ENCODE results near the gene HOXB2.
A peak's percentile ranks its signal among the peaks of the same experiment; 100 is the strongest.

The HOXB2 gene

GRCh38 chr17:48561884-48562810 is 17.2 kb upstream of the HOXB2 start:
- no peak overlapping the region for H3K4me2 ChIP-seq (ENCODE audit: low read length)
- H3K79me1 ChIP-seq (ENCODE audit: low read length): peaks cover 3% of the 10 kb centered on the region
- no peak overlapping the region for H2BK12ac ChIP-seq (ENCODE audit: low read length)
- peaks cover 8 to 14% of the 10 kb centered on the region in 2 experiments for H3K4me1 ChIP-seq (ENCODE audit: control insufficient read depth in 1 of 2, insufficient read depth in 2 of 2, low read length in 2 of 2)
- H3K36me3 ChIP-seq (ENCODE audit: control insufficient read depth in 1 of 2, insufficient read depth in 2 of 2, low read length in 2 of 2): peaks cover 0 to 2% of the 10 kb centered on the region in 2 experiments
- no CpG with 5 or more reads among the region's 15 CpGs for WGBS (ENCODE audit: extremely low coverage, insufficient coverage, insufficient read length)
- H3K14ac ChIP-seq (ENCODE audit: low read length): no peak overlapping the region
- no peak overlapping the region for H2BK5ac ChIP-seq (ENCODE audit: low read depth, low read length, poor library complexity)
- H3K9me3 ChIP-seq (ENCODE audit: insufficient read depth, low read depth, low read length): peaks cover 7% of the 10 kb centered on the region
- H4K12ac ChIP-seq (ENCODE audit: low read depth, low read length): no peak overlapping the region
- H3K18ac ChIP-seq (ENCODE audit: low read length): no peak overlapping the region
- no peak overlapping the region for H2BK120ac ChIP-seq (ENCODE audit: insufficient read depth, low read length, poor library complexity)
- no peak overlapping the region for H3K4ac ChIP-seq (ENCODE audit: low read depth, low read length)
- no peak overlapping the region for H3K23ac ChIP-seq (ENCODE audit: low read length)
- peaks cover 11% of the 10 kb centered on the region for H3K27me3 ChIP-seq (ENCODE audit: insufficient read depth, low read length)
- no peak overlapping the region for H2AK5ac ChIP-seq (ENCODE audit: low read length)
- no peak overlapping the region for H3K27ac ChIP-seq (ENCODE audit: low read depth, low read length)
- H3K79me2 ChIP-seq (ENCODE audit: control insufficient read depth, insufficient read depth, low read length, poor library complexity): peaks cover 3% of the 10 kb centered on the region
- H4K91ac ChIP-seq (ENCODE audit: low read depth, low read length): no peak overlapping the region
- peak in 1 of 2 donors; percentile 4 for DNase-seq
- H3K4me3 ChIP-seq (ENCODE audit: low read depth, low read length): no peak overlapping the region
- no peak overlapping the region for H4K8ac ChIP-seq (ENCODE audit: low read depth, low read length)
- no peak overlapping the region for H3K9ac ChIP-seq (ENCODE audit: low read length)
- H2AFZ ChIP-seq (ENCODE audit: insufficient read depth, low read length, poor library complexity): no peak overlapping the region

GRCh38 chr17:48559840-48560817 is 15.2 kb upstream of the HOXB2 start:
- peaks cover 5% of the 10 kb centered on the region for H3K79me1 ChIP-seq (ENCODE audit: low read length)
- no peak overlapping the region for H3K23ac ChIP-seq (ENCODE audit: low read length)
- H2AK5ac ChIP-seq (ENCODE audit: low read length): no peak overlapping the region
- no peak overlapping the region for H3K14ac ChIP-seq (ENCODE audit: low read length)
- no peak overlapping the region for H3K4me3 ChIP-seq (ENCODE audit: low read depth, low read length)
- peaks cover 4% of the 10 kb centered on the region for H3K79me2 ChIP-seq (ENCODE audit: control insufficient read depth, insufficient read depth, low read length, poor library complexity)
- H3K4me1 ChIP-seq (ENCODE audit: control insufficient read depth in 1 of 2, insufficient read depth in 2 of 2, low read length in 2 of 2): peaks cover 13 to 15% of the 10 kb centered on the region in 2 experiments
- H4K91ac ChIP-seq (ENCODE audit: low read depth, low read length): no peak overlapping the region
- H3K36me3 ChIP-seq (ENCODE audit: control insufficient read depth in 1 of 2, insufficient read depth in 2 of 2, low read length in 2 of 2): peaks cover 0 to 2% of the 10 kb centered on the region in 2 experiments
- no peak for DNase-seq
- no peak overlapping the region for H2BK12ac ChIP-seq (ENCODE audit: low read length)
- H3K27me3 ChIP-seq (ENCODE audit: insufficient read depth, low read length): peaks cover 7% of the 10 kb centered on the region
- H4K12ac ChIP-seq (ENCODE audit: low read depth, low read length): no peak overlapping the region
- no peak overlapping the region for H2AFZ ChIP-seq (ENCODE audit: insufficient read depth, low read length, poor library complexity)
- no peak overlapping the region for H3K27ac ChIP-seq (ENCODE audit: low read depth, low read length)
- H3K9me3 ChIP-seq (ENCODE audit: insufficient read depth, low read depth, low read length): peaks cover 7% of the 10 kb centered on the region
- H2BK120ac ChIP-seq (ENCODE audit: insufficient read depth, low read length, poor library complexity): no peak overlapping the region
- no peak overlapping the region for H3K9ac ChIP-seq (ENCODE audit: low read length)
- H3K4ac ChIP-seq (ENCODE audit: low read depth, low read length): no peak overlapping the region
- H2BK5ac ChIP-seq (ENCODE audit: low read depth, low read length, poor library complexity): no peak overlapping the region
- H3K18ac ChIP-seq (ENCODE audit: low read length): no peak overlapping the region
- H3K4me2 ChIP-seq (ENCODE audit: low read length): no peak overlapping the region
- WGBS (ENCODE audit: extremely low coverage, insufficient coverage, insufficient read length): no CpG with 5 or more reads among the region's 14 CpGs
- no peak overlapping the region for H4K8ac ChIP-seq (ENCODE audit: low read depth, low read length)

GRCh38 chr17:48559122-48559839 is 14.4 kb upstream of the HOXB2 start:
- peaks cover 9% of the 10 kb centered on the region for H3K79me1 ChIP-seq (ENCODE audit: low read length)
- H2BK5ac ChIP-seq (ENCODE audit: low read depth, low read length, poor library complexity): no peak overlapping the region
- no peak overlapping the region for H3K23ac ChIP-seq (ENCODE audit: low read length)
- H3K18ac ChIP-seq (ENCODE audit: low read length): no peak overlapping the region
- no peak overlapping the region for H3K4ac ChIP-seq (ENCODE audit: low read depth, low read length)
- no peak overlapping the region for H4K8ac ChIP-seq (ENCODE audit: low read depth, low read length)
- no peak overlapping the region for H3K9ac ChIP-seq (ENCODE audit: low read length)
- H2AK5ac ChIP-seq (ENCODE audit: low read length): no peak overlapping the region
- no peak overlapping the region for H3K4me3 ChIP-seq (ENCODE audit: low read depth, low read length)
- WGBS (ENCODE audit: extremely low coverage, insufficient coverage, insufficient read length): no CpG with 5 or more reads among the region's 16 CpGs
- no peak overlapping the region for H2AFZ ChIP-seq (ENCODE audit: insufficient read depth, low read length, poor library complexity)
- no peak overlapping the region for H2BK12ac ChIP-seq (ENCODE audit: low read length)
- H3K9me3 ChIP-seq (ENCODE audit: insufficient read depth, low read depth, low read length): peaks cover 3% of the 10 kb centered on the region
- no peak overlapping the region for H4K91ac ChIP-seq (ENCODE audit: low read depth, low read length)
- peaks cover 0 to 2% of the 10 kb centered on the region in 2 experiments for H3K36me3 ChIP-seq (ENCODE audit: control insufficient read depth in 1 of 2, insufficient read depth in 2 of 2, low read length in 2 of 2)
- H4K12ac ChIP-seq (ENCODE audit: low read depth, low read length): no peak overlapping the region
- H3K27me3 ChIP-seq (ENCODE audit: insufficient read depth, low read length): peaks cover 2% of the 10 kb centered on the region
- H3K4me1 ChIP-seq (ENCODE audit: control insufficient read depth in 1 of 2, insufficient read depth in 2 of 2, low read length in 2 of 2): peaks cover 13 to 14% of the 10 kb centered on the region in 2 experiments
- no peak overlapping the region for H3K4me2 ChIP-seq (ENCODE audit: low read length)
- DNase-seq: no peak
- H2BK120ac ChIP-seq (ENCODE audit: insufficient read depth, low read length, poor library complexity): no peak overlapping the region
- no peak overlapping the region for H3K27ac ChIP-seq (ENCODE audit: low read depth, low read length)
- peaks cover 8% of the 10 kb centered on the region for H3K79me2 ChIP-seq (ENCODE audit: control insufficient read depth, insufficient read depth, low read length, poor library complexity)
- no peak overlapping the region for H3K14ac ChIP-seq (ENCODE audit: low read length)

DNA sequence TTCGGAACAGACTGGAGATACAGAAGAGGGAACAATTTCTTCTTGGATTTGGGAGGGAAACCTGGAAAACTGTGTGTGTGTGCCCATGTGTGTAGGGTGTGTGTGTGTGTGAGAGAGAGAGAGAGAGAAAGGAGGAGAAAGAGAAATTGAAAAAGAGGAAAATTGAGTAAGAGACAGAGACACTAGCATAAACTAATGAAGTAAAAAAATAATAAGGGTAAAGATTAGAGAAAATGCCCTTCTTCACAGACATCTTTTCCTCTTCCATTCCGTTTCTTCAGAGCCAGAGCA is 13.9 kb upstream of the HOXB2 start:
- no peak overlapping the region for H3K18ac ChIP-seq (ENCODE audit: low read length)
- H3K79me2 ChIP-seq (ENCODE audit: control insufficient read depth, insufficient read depth, low read length, poor library complexity): peaks cover 8% of the 10 kb centered on the region

More for the DNA sequence above, 13.9 kb upstream of the HOXB2 start:
- Histone ChIP-seq H3K27me3 (ENCODE audit: insufficient read depth, low read length) (peaks cover 2% of the 10 kb centered on the region), H4K91ac (ENCODE audit: low read depth, low read length) (no peak overlapping the region), H3K27ac (ENCODE audit: low read depth, low read length) (no peak overlapping the region), H2BK5ac (ENCODE audit: low read depth, low read length, poor library complexity) (no peak overlapping the region), H3K23ac (ENCODE audit: low read length) (no peak overlapping the region), H2BK12ac (ENCODE audit: low read length) (no peak overlapping the region), H3K9me3 (ENCODE audit: insufficient read depth, low read depth, low read length) (peaks cover 3% of the 10 kb centered on the region), H2AK5ac (ENCODE audit: low read length) (no peak overlapping the region), H2BK120ac (ENCODE audit: insufficient read depth, low read length, poor library complexity) (no peak overlapping the region), H3K4me2 (ENCODE audit: low read length) (no peak overlapping the region), H4K8ac (ENCODE audit: low read depth, low read length) (no peak overlapping the region), H3K4me3 (ENCODE audit: low read depth, low read length) (no peak overlapping the region), H3K79me1 (ENCODE audit: low read length) (peaks cover 9% of the 10 kb centered on the region), H3K4me1 (ENCODE audit: control insufficient read depth in 1 of 2, insufficient read depth in 2 of 2, low read length in 2 of 2) (peaks cover 14 to 15% of the 10 kb centered on the region in 2 experiments), H3K4ac (ENCODE audit: low read depth, low read length) (no peak overlapping the region), H2AFZ (ENCODE audit: insufficient read depth, low read length, poor library complexity) (no peak overlapping the region), H3K36me3 (ENCODE audit: control insufficient read depth in 1 of 2, insufficient read depth in 2 of 2, low read length in 2 of 2) (peaks cover 0 to 2% of the 10 kb centered on the region in 2 experiments), H3K14ac (ENCODE audit: low read length) (no peak overlapping the region), H4K12ac (ENCODE audit: low read depth, low read length) (no peak overlapping the region), H3K9ac (ENCODE audit: low read length) (no peak overlapping the region)
- no peak for DNase-seq
- no CpG with 5 or more reads among the region's 2 CpGs for WGBS (ENCODE audit: extremely low coverage, insufficient coverage, insufficient read length)

All from trophoblast cell (in vitro differentiated cells and primary cell).